Omental fat pad (tissue), 4 donors: Measurements from ENCODE around the gene HNF1B. TPM values are rescaled to one million over a fixed set of nuclear protein-coding genes. Genes with fewer than 3 reads are reported as not detected.

Experiments used
- ATAC-seq: fragments of 150-250 bp; one replicate; pipeline ENCODE4 v1.9.1; 2016; ENCODE audit warnings: mild to moderate bottlenecking, moderate library complexity; ENCODE audit not compliant: low FRiP score
- DNase-seq: peaks from one replicate; pipeline ENCODE4 v3.0.0-alpha.2; 2019; ENCODE audit warnings: low spot score
- CTCF ChIP-seq, 3 donors: fragments of 450-650 bp; IDR thresholded peaks; one replicate each; pipeline ENCODE4 v1.5.1; 2016 to 2017; ENCODE audit warnings: antibody characterized with exemption in 3 of 3, mild to moderate bottlenecking in 3 of 3, moderate library complexity in 2 of 3
- total RNA-seq, 4 donors: library from RNA; depleted of rRNA; stranded (reverse); fragments of >200 nt; gene quantifications; one replicate each; pipeline ENCODE4 v1.1.0, GENCODE V29; 2016

The HNF1B gene
- total RNA-seq, 4 donors from 2014 or later: not detected

DNA sequence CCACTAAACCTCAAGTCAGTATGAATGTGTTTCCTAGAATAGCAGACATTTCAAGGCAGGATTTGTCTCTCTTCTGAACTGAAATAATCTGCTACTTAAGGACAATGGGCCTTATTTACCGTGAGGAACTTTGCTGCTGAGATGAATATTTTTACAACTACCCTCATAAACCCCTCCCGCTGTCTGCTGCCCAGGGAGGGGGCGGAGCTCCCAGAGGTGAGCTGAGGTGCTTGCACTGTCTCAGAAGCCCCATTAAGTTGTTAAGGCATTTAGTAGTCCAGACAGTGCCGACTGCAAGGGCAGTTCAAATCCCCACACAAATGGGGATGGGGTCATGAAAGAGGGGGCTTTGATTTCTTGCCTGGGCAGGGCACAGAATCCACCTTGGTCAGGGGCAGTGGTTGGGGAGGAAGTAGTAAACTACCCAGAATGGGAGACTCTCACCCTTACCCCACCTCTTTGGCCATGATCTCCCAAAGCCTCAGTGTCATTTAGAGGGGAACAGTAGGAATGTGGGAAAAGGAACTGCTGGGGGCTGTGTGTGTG is 19.2 kb downstream of the HNF1B start:
- no peak for ATAC-seq

DNA sequence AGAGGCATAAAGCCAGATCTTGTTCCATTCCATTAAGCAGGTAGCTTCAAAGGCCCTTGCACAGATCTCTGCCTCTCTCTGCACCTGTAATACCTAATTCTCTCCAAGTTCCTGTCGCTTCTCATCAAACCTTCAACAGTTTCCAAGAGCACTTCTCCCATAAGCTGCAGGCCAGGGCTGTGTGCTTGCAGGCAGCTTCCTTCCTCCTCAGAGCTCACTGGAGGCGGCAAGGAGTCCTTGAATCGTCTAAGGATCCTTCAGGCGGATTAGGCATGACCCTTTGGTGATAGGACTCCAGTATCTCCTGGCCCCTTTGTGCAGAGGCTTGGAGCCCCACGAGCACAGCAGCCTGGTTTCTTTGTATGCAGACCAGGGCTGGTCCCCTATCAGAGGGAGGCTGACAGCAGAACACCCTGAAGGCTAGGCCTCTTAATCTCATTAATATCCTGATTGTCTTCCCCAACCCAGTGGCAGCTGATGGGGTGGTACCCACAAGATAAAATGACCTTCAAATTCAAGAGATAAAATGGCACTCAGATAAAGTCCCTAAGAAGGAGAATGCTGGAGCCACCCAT is 19.8 kb downstream of the HNF1B start:
- ATAC-seq (no peak), DNase-seq (no peak)
- TF ChIP-seq CTCF (IDR thresholded peaks at IDR 0.05): no peak

More for the DNA sequence above, 19.2 kb downstream of the HNF1B start:
- TF ChIP-seq CTCF (IDR thresholded peaks at IDR 0.05): no peak
- no peak for DNase-seq

- DNase-seq: no peak
- TF ChIP-seq CTCF (IDR thresholded peaks at IDR 0.05): no peak
- ATAC-seq: no peak
Measured at GRCh38 chr17:37720989-37721388, 23.9 kb downstream of the HNF1B start.

- DNase-seq (no peak), ATAC-seq (no peak)
- TF ChIP-seq CTCF (IDR thresholded peaks at IDR 0.05): no peak
Measured at GRCh38 chr17:37719866-37720265, 25.0 kb downstream of the HNF1B start.

GRCh38 chr17:37718324-37719048 is 26.4 kb downstream of the HNF1B start:
- TF ChIP-seq CTCF (IDR thresholded peaks at IDR 0.05): no peak
- no peak for DNase-seq
- no peak for ATAC-seq

DNA sequence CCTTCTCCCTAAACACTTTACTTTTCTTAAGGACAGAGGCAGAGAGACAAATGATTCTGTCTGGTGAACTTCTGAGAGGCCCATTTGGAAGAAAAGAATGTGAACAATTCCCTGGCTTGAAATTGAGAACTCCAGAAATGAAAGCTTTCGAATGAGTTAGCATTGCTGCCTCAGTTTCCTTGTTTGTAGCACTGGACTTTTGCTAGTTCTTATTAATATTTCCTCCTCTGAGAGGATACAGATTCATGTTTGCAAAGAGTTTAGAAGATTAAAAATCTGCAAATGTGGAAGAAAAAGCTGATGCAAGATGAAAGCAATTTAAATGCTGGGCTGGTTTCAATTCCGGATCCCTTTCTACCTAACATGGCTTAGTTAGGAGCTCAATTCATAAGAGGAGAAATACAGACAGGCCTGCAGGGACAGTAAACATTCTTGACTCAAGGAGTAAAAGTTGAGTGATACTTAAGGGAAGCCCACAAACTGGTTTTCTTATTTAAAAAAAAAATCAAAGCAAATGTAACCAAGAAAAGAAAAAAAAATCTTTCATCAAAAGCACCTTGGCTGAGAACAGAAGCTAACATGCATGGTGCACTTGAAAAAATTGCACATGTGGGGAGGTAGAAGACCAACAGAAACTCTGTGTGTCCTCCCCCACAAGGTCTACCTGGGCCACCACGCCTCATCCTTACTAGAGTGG is 27.1 kb downstream of the HNF1B start:
- ATAC-seq (no peak), DNase-seq (no peak)
- TF ChIP-seq CTCF (IDR thresholded peaks at IDR 0.05): no peak
